IMR-90 (cell line): ENCODE measurements around the gene MAP4K1. TPM values are rescaled to one million over a fixed set of nuclear protein-coding genes. Genes with fewer than 3 reads are reported as not detected.

ENCODE experiments used
- ATAC-seq: fragments of 200-7000 bp; cut with Tn5 transposase; 2 replicates; pipeline ENCODE4 v1.9.1; 2020; ENCODE audit warnings: low read depth, mild to moderate bottlenecking, moderate library complexity
- BruUV-seq: library from RNA; stranded (reverse); fragments of 400-500 nt; replicated peaks from 2 replicates; lab custom pipeline; 2021; lab: Mats Ljungman, UMichigan
- CTCF ChIA-PET: fragments of 300-600 bp; formaldehyde crosslinking; extraction: SDS; loops from one replicate; lab custom pipeline; 2021; ENCODE audit warnings: antibody characterized with exemption; lab: Yijun Ruan, JAX
- POLR2A ChIA-PET: fragments of 300-600 bp; sonication (Branson Sonifier 250); formaldehyde crosslinking; loops from one replicate; lab custom pipeline; 2022; ENCODE audit warnings: antibody characterized with exemption; ENCODE audit not compliant: unreplicated experiment; lab: Charles Lee
- DNase-seq: peaks from one replicate; pipeline ENCODE4 v3.0.0; 2013
- H2AFZ ChIP-seq: replicated peaks from 2 replicates; pipeline ENCODE3; 2013; ENCODE audit warnings: low read length, mild to moderate bottlenecking; ENCODE audit not compliant: poor library complexity
- H2AK5ac ChIP-seq: 2 replicates; pipeline ENCODE4 v1.6.1; 2013; ENCODE audit warnings: low read depth, low read length, inconsistent platforms
- H2AK9ac ChIP-seq: replicated peaks from 2 replicates; pipeline ENCODE3; 2013; ENCODE audit warnings: mild to moderate bottlenecking, low read depth, low read length, moderate library complexity; ENCODE audit not compliant: poor library complexity
- H2BK120ac ChIP-seq: 2 replicates; pipeline ENCODE4 v1.6.1; 2013; ENCODE audit warnings: low read depth, low read length, inconsistent platforms
- H2BK15ac ChIP-seq: 3 replicates; pipeline ENCODE4 v1.6.1; 2013; ENCODE audit warnings: low read depth, low read length, inconsistent platforms
- H2BK20ac ChIP-seq: 2 replicates; pipeline ENCODE4 v1.6.1; 2013; ENCODE audit warnings: low read depth, mild to moderate bottlenecking, inconsistent platforms, low read length, moderate library complexity
- H2BK5ac ChIP-seq: 2 replicates; pipeline ENCODE4 v1.6.1; 2013; ENCODE audit warnings: mild to moderate bottlenecking, low read depth, low read length, inconsistent platforms; ENCODE audit not compliant: poor library complexity, severe bottlenecking
- H3K14ac ChIP-seq: replicated peaks from 2 replicates; pipeline ENCODE4 v1.6.1; 2013; ENCODE audit warnings: low read depth, low read length, inconsistent platforms
- H3K18ac ChIP-seq: 2 replicates; pipeline ENCODE4 v1.6.1; 2013; ENCODE audit warnings: low read depth, low read length, control low read depth
- H3K23ac ChIP-seq: 2 replicates; pipeline ENCODE4 v1.6.1; 2013; ENCODE audit warnings: low read depth, low read length, inconsistent platforms
- H3K27ac ChIP-seq: 2 replicates; pipeline ENCODE4 v1.5.1; 2013; ENCODE audit warnings: mild to moderate bottlenecking, control low read depth, low read length; ENCODE audit not compliant: insufficient read depth
- H3K27me3 ChIP-seq: 2 replicates; pipeline ENCODE4 v1.6.1; 2013; ENCODE audit warnings: low read length; ENCODE audit not compliant: control insufficient read depth, insufficient read depth
- H3K36me3 ChIP-seq: 2 replicates; pipeline ENCODE4 v1.6.1; 2013; ENCODE audit warnings: low read length, mixed read lengths; ENCODE audit not compliant: control insufficient read depth, insufficient read depth
- H3K4ac ChIP-seq: 2 replicates; pipeline ENCODE4 v1.6.1; 2013; ENCODE audit warnings: low read depth, low read length, inconsistent platforms
- H3K4me1 ChIP-seq: 2 replicates; pipeline ENCODE4 v1.6.1; 2013; ENCODE audit warnings: low read length, mixed read lengths; ENCODE audit not compliant: control insufficient read depth, insufficient read depth
- H3K4me2 ChIP-seq: 2 replicates; pipeline ENCODE4 v1.6.1; 2013; ENCODE audit warnings: low read depth, mild to moderate bottlenecking, control low read depth, low read length, moderate library complexity
- H3K4me3 ChIP-seq: 2 replicates; pipeline ENCODE4 v1.5.1; 2013; ENCODE audit warnings: low read depth, mild to moderate bottlenecking, control low read depth, low read length, moderate library complexity; ENCODE audit not compliant: insufficient read depth
- H3K56ac ChIP-seq: 2 replicates; pipeline ENCODE4 v1.6.1; 2013; ENCODE audit warnings: low read length, inconsistent platforms; ENCODE audit not compliant: insufficient read depth; ENCODE audit errors: extremely low read depth
- H3K79me1 ChIP-seq, 2 experiments: 2 replicates each; pipeline ENCODE4 v1.6.1; 2013; ENCODE audit warnings: low read length in 2 of 2, inconsistent platforms in 1 of 2, low read depth in 1 of 2
- H3K9ac ChIP-seq: 2 replicates; pipeline ENCODE4 v1.6.1; 2013; ENCODE audit warnings: low read depth, low read length, control low read depth
- H3K9me1 ChIP-seq: 2 replicates; pipeline ENCODE4 v1.6.1; 2013; ENCODE audit warnings: low read length, inconsistent platforms; ENCODE audit not compliant: insufficient read depth
- H3K9me3 ChIP-seq: 2 replicates; pipeline ENCODE4 v1.6.1; 2013; ENCODE audit warnings: low read length; ENCODE audit not compliant: control insufficient read depth, insufficient read depth
- H4K20me1 ChIP-seq: 2 replicates; pipeline ENCODE4 v1.6.1; 2013; ENCODE audit warnings: low read length, inconsistent platforms; ENCODE audit not compliant: insufficient read depth
- H4K5ac ChIP-seq: 2 replicates; pipeline ENCODE4 v1.6.1; 2013; ENCODE audit warnings: mild to moderate bottlenecking, low read depth, low read length, control low read depth
- H4K8ac ChIP-seq, 2 experiments: 2 replicates each; pipeline ENCODE4 v1.6.1; 2013; ENCODE audit warnings: low read depth in 2 of 2, low read length in 2 of 2, control low read depth in 1 of 2, inconsistent platforms in 1 of 2
- H4K91ac ChIP-seq: 2 replicates; pipeline ENCODE4 v1.6.1; 2013; ENCODE audit warnings: low read depth, low read length, inconsistent platforms; ENCODE audit not compliant: insufficient read depth
- BHLHE40 ChIP-seq: fragments of 150-350 bp; IDR thresholded peaks from 2 replicates; pipeline ENCODE4 v1.6.1; 2016; ENCODE audit warnings: mild to moderate bottlenecking, low read depth, low read length
- CEBPB ChIP-seq: IDR thresholded peaks from 2 replicates; pipeline ENCODE4 v1.6.1; 2012; ENCODE audit warnings: low read depth, low read length, improper control_type of control experiment
- CHD1 ChIP-seq: IDR thresholded peaks from 2 replicates; pipeline ENCODE4 v1.6.1; 2012; ENCODE audit warnings: low read depth, low read length, improper control_type of control experiment
- FOS ChIP-seq: fragments of 150-350 bp; IDR thresholded peaks from 2 replicates; pipeline ENCODE4 v1.6.1; 2016; ENCODE audit warnings: low read depth, low read length
- MAFK ChIP-seq: IDR thresholded peaks from 2 replicates; pipeline ENCODE4 v1.6.1; 2012; ENCODE audit warnings: low read depth, low read length, improper control_type of control experiment
- MAZ ChIP-seq: IDR thresholded peaks from 2 replicates; pipeline ENCODE4 v1.6.1; 2012; ENCODE audit warnings: low read depth, mild to moderate bottlenecking, low read length, improper control_type of control experiment, moderate library complexity, borderline replicate concordance
- MXI1 ChIP-seq: IDR thresholded peaks from 2 replicates; pipeline ENCODE4 v1.6.1; 2012; ENCODE audit warnings: low read depth, mild to moderate bottlenecking, low read length, moderate library complexity, borderline replicate concordance
- NFE2L2 ChIP-seq: fragments of 150-350 bp; IDR thresholded peaks from 2 replicates; pipeline ENCODE4 v1.6.1; 2016; ENCODE audit warnings: low read depth, mild to moderate bottlenecking, low read length
- POLR2A ChIP-seq: IDR thresholded peaks from 2 replicates; pipeline ENCODE4 v1.6.1; 2012; ENCODE audit warnings: mild to moderate bottlenecking, low read depth, low read length
- RAD21 ChIP-seq: IDR thresholded peaks from 2 replicates; pipeline ENCODE4 v1.6.1; 2012; ENCODE audit warnings: low read length, improper control_type of control experiment
- RCOR1 ChIP-seq: IDR thresholded peaks from 2 replicates; pipeline ENCODE4 v1.6.1; 2012; ENCODE audit warnings: mild to moderate bottlenecking, low read length, improper control_type of control experiment; ENCODE audit not compliant: insufficient replicate concordance
- RFX5 ChIP-seq: IDR thresholded peaks from 2 replicates; pipeline ENCODE4 v1.8.0; 2012; ENCODE audit warnings: low read depth, mild to moderate bottlenecking, low read length, moderate library complexity
- SMC3 ChIP-seq: fragments of 150-350 bp; IDR thresholded peaks from 2 replicates; pipeline ENCODE4 v1.6.1; 2016; ENCODE audit warnings: low read depth, mild to moderate bottlenecking, antibody characterized with exemption, low read length, moderate library complexity
- WGBS, 2 experiments: methylation state at CpG; one replicate each; pipeline versions ENCODE4 v1.1.5 to v1.1.7; 2013; ENCODE audit warnings: missing lambda C conversion rate in 2 of 2; ENCODE audit not compliant: insufficient read length in 1 of 2; ENCODE audit errors: extremely low coverage in 2 of 2; 5-methylcytosine and 5-hydroxymethylcytosine counted together
- dilution Hi-C: fragments of 300-500 bp; cut with HindIII; formaldehyde crosslinking; loops from one replicate; pipeline ENCODE4 v1.14.3; 2018; ENCODE audit warnings: low sequenced_read_pairs; ENCODE audit not compliant: unreplicated experiment
- in situ Hi-C: fragments of 300-500 bp; cut with MboI; formaldehyde crosslinking; loops from 3 replicates; pipeline ENCODE4 v1.14.3; 2019; ENCODE audit warnings: low sequenced_read_pairs, inconsistent platforms, mixed read lengths
- intact Hi-C: fragments of 100-400 bp; cut with micrococcal nuclease; formaldehyde crosslinking; loops from 2 replicates; pipeline ENCODE4 v1.10.0; 2022
- polyA plus RNA-seq, 3 experiments: library from polyadenylated mRNA; depleted of rRNA; stranded (reverse); fragments of >200 nt; gene quantifications; 2 replicates each; pipeline ENCODE4 v1.2.3, GENCODE V29; 2012; ENCODE audit warnings: low replicate concordance in 1 of 3
- total RNA-seq: library from RNA; depleted of rRNA; stranded (reverse); fragments of >200 nt; gene quantifications from 2 replicates; pipeline ENCODE4 v1.2.3, GENCODE V29; 2012
- TF ChIP-seq, protein P1 (sequence below): fragments of 150-350 bp; IDR thresholded peaks from 2 replicates; pipeline ENCODE4 v1.6.1; 2016; ENCODE audit warnings: low read depth, mild to moderate bottlenecking, low read length, moderate library complexity, borderline replicate concordance
- TF ChIP-seq, protein P2 (sequence below): conservative IDR thresholded peaks from 2 replicates; pipeline ENCODE4 v1.5.1; 2012; ENCODE audit warnings: mild to moderate bottlenecking, low read depth, low read length, improper control_type of control experiment
- TF ChIP-seq, protein P3 (sequence below): fragments of 150-350 bp; IDR thresholded peaks from 2 replicates; pipeline ENCODE4 v1.6.1; 2017; ENCODE audit warnings: mild to moderate bottlenecking, antibody characterized with exemption, low read length, low read depth

The MAP4K1 gene
- total and polyA plus RNA-seq, 2 of the 4 experiments (the other 2 are of a cell fraction): 0.22 TPM; not detected in 1

DNA sequence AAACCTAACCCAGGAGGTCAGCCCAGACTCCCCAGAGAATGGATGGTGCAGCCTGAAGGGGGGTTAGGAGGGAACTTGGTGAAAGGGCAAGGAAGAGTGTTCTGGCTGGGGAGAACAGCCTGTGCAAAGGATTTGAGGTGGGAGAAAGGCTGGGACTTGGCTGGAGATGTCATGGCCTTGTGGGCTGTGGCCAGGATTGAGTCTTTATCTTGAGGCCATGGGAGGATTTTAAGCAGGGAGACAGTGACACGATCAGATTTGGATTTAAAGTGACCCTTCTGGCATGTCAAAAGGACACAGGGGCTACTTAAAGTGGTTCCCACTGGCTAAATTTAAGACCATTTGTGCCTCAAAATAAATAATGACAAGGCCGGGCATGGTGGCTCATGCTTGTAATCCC lies 29.7 kb downstream of the MAP4K1 start:
- Histone ChIP-seq H2BK120ac (no peak overlapping the region), H3K9me1 (no peaks in the 10 kb centered on the region), H4K8ac (no peak overlapping the region), H3K18ac (no peak overlapping the region), H3K4me1 (no peaks in the 10 kb centered on the region), H2BK5ac (no peak overlapping the region), H3K27ac (no peak overlapping the region), H3K9me3 (no peaks in the 10 kb centered on the region), H3K4me3 (no peak overlapping the region), H3K27me3 (no peaks in the 10 kb centered on the region; the same call in 1 of the 2 replicates), H3K36me3 (no peaks in the 10 kb centered on the region), H2AFZ (no peak overlapping the region), H2AK5ac (no peak overlapping the region), H2BK20ac (no peak overlapping the region), H3K23ac (no peak overlapping the region), H4K91ac (no peak overlapping the region), H4K5ac (no peak overlapping the region), H3K79me1 (no peaks in the 10 kb centered on the region), H3K9ac (no peak overlapping the region), H3K4ac (no peak overlapping the region), H2AK9ac (no peak overlapping the region), H3K14ac (no peak overlapping the region), H3K4me2 (no peak overlapping the region), H3K56ac (no peak overlapping the region), H4K20me1 (no peaks in the 10 kb centered on the region), H2BK15ac (no peak overlapping the region)
- TF ChIP-seq MAZ: no peak
- TF ChIP-seq, protein P1, sequence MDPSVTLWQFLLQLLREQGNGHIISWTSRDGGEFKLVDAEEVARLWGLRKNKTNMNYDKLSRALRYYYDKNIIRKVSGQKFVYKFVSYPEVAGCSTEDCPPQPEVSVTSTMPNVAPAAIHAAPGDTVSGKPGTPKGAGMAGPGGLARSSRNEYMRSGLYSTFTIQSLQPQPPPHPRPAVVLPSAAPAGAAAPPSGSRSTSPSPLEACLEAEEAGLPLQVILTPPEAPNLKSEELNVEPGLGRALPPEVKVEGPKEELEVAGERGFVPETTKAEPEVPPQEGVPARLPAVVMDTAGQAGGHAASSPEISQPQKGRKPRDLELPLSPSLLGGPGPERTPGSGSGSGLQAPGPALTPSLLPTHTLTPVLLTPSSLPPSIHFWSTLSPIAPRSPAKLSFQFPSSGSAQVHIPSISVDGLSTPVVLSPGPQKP: no peak
- TF ChIP-seq, protein P2, sequence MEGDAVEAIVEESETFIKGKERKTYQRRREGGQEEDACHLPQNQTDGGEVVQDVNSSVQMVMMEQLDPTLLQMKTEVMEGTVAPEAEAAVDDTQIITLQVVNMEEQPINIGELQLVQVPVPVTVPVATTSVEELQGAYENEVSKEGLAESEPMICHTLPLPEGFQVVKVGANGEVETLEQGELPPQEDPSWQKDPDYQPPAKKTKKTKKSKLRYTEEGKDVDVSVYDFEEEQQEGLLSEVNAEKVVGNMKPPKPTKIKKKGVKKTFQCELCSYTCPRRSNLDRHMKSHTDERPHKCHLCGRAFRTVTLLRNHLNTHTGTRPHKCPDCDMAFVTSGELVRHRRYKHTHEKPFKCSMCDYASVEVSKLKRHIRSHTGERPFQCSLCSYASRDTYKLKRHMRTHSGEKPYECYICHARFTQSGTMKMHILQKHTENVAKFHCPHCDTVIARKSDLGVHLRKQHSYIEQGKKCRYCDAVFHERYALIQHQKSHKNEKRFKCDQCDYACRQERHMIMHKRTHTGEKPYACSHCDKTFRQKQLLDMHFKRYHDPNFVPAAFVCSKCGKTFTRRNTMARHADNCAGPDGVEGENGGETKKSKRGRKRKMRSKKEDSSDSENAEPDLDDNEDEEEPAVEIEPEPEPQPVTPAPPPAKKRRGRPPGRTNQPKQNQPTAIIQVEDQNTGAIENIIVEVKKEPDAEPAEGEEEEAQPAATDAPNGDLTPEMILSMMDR: no peak
- TF ChIP-seq RAD21: no peak
- TF ChIP-seq CEBPB: no peak
- TF ChIP-seq RFX5: no peak
- TF ChIP-seq, protein P3, sequence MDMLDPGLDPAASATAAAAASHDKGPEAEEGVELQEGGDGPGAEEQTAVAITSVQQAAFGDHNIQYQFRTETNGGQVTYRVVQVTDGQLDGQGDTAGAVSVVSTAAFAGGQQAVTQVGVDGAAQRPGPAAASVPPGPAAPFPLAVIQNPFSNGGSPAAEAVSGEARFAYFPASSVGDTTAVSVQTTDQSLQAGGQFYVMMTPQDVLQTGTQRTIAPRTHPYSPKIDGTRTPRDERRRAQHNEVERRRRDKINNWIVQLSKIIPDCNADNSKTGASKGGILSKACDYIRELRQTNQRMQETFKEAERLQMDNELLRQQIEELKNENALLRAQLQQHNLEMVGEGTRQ: no peak
- no peak for TF ChIP-seq MAFK
- TF ChIP-seq POLR2A: no peak
- no peak for TF ChIP-seq RCOR1
- no peak for TF ChIP-seq BHLHE40
- TF ChIP-seq FOS: no peak
- no peak for TF ChIP-seq SMC3
- TF ChIP-seq CHD1: no peak
- TF ChIP-seq MXI1: no peak
- no peak for TF ChIP-seq NFE2L2
- in situ Hi-C loops: no loop called here
- 43% methylated on average over 1 of the region's 2 CpGs; no CpG with 5 or more reads in 1 of the 2 experiments for WGBS, 2 experiments
- DNase-seq: no peak
- no TSS peak for BruUV-seq
- intact Hi-C loops: no loop called here
- ChIA-PET CTCF (interaction anchor here (0.7 kb wide), 1 partner anchor 10 kb away, joined by 5 read pairs; no protein-coding TSS in a partner anchor), POLR2A (no interaction called here)
- dilution Hi-C loops: no loop called here
- no peak for ATAC-seq
